Upper lobe of left lung (tissue), 4 donors: ENCODE measurements around the gene VAV2.

ENCODE experiments used
- POLR2A ChIP-seq, 4 donors: fragments of 450-650 bp; IDR thresholded peaks; one replicate each; pipeline ENCODE4 v1.5.1; 2016 to 2017; ENCODE audit warnings: antibody characterized with exemption in 4 of 4, mild to moderate bottlenecking in 2 of 4
- POLR2AphosphoS5 ChIP-seq, 2 donors: sonication (generic); formaldehyde crosslinking; IDR thresholded peaks; one replicate each; pipeline ENCODE4 v1.5.1; 2017; ENCODE audit warnings: antibody characterized with exemption in 2 of 2
- TF ChIP-seq, protein P1 (sequence below), 6 experiments: fragments of 450-650 bp in 4 of 6; fragments of 200-600 bp in 2 of 6; sonication (generic) in 2 of 6; IDR thresholded peaks; one replicate each; pipeline ENCODE4 v1.5.1; 2016 to 2019; ENCODE audit warnings: antibody characterized with exemption in 6 of 6

DNA sequence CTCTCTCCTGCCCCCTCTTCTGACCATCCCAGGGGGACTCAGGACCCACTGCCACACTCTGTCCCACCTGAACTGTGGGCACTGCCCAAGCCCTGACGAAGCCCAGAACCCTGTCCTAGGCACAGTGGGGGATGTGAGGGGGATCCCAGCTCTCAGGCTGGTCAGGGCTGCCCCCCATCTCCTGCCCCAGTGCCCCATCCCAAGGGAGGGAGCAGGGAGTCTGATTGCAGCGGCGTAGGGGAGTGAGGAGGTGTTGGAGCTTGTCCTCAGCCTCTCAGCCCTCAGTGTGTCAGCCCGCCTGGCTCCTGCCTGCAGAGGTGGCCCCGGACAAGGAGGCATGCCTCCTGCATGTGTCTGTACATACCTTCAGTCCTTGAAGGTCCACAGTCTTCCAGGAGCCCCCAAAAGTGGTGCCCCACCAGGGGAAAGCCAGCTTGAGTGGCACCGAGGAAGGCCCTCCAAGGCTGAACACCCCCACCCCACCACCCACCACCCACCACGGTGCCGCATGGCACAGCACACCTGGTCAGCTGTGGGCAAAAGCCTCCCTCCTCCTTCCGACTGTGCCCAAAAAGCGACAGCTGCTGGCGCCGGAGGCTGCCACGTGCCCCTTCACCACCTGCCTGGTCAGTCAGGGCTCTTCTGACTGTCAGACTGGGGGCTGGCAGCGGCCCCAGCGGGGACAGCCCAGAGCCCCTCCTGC lies 254.9 kb downstream of the VAV2 start:
- TF ChIP-seq POLR2AphosphoS5 (IDR thresholded peaks at IDR 0.05): no peak
- TF ChIP-seq, protein P1, sequence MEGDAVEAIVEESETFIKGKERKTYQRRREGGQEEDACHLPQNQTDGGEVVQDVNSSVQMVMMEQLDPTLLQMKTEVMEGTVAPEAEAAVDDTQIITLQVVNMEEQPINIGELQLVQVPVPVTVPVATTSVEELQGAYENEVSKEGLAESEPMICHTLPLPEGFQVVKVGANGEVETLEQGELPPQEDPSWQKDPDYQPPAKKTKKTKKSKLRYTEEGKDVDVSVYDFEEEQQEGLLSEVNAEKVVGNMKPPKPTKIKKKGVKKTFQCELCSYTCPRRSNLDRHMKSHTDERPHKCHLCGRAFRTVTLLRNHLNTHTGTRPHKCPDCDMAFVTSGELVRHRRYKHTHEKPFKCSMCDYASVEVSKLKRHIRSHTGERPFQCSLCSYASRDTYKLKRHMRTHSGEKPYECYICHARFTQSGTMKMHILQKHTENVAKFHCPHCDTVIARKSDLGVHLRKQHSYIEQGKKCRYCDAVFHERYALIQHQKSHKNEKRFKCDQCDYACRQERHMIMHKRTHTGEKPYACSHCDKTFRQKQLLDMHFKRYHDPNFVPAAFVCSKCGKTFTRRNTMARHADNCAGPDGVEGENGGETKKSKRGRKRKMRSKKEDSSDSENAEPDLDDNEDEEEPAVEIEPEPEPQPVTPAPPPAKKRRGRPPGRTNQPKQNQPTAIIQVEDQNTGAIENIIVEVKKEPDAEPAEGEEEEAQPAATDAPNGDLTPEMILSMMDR (IDR thresholded peaks at IDR 0.05): no peak
- TF ChIP-seq POLR2A (IDR thresholded peaks at IDR 0.05): no peak
